HepG2 (cell line): Measurements from ENCODE around the gene UBAP1. TPM values are rescaled to one million over a fixed set of nuclear protein-coding genes. Genes with fewer than 3 reads are reported as not detected.
A peak's percentile ranks its signal among the peaks of the same experiment; 100 is the strongest.

Source experiments
- ATAC-seq: fragments of 200-7000 bp; cut with Tn5 transposase; 3 replicates; pipeline ENCODE4 v1.9.1; 2020; ENCODE audit warnings: mild to moderate bottlenecking, moderate library complexity
- BruUV-seq: library from RNA; stranded (reverse); fragments of 400-500 nt; replicated peaks from 2 replicates; lab custom pipeline; 2021; lab: Mats Ljungman, UMichigan
- CTCF ChIA-PET: fragments of 300-600 bp; formaldehyde crosslinking; extraction: SDS; loops from one replicate; lab custom pipeline; 2021; ENCODE audit warnings: low total read pairs, inconsistent platforms, low intra/inter-chr PET ratio; lab: Yijun Ruan, JAX
- POLR2A ChIA-PET: fragments of 350-600 bp; sonication (Branson Sonifier 250); formaldehyde crosslinking; loops from one replicate; lab custom pipeline; 2020; ENCODE audit warnings: antibody characterized with exemption, inconsistent platforms; lab: Yijun Ruan, JAX
- DNase-seq: peaks from one replicate; pipeline ENCODE4 v3.0.0-alpha.2; 2015; ENCODE audit warnings: low spot score
- FAIRE-seq: peaks from 3 replicates; lab custom pipeline; 2011; peaks lifted over from hg19 to GRCh38; lab: Jason Lieb, UNC
- H2AFZ ChIP-seq: one replicate; pipeline ENCODE4 v1.6.1; 2011; ENCODE audit warnings: low read length, inconsistent platforms
- H3K27ac ChIP-seq: fragments of 300-600 bp; 3 replicates; pipeline ENCODE4 v1.8.0; 2011; ENCODE audit warnings: mixed run types, mild to moderate bottlenecking, mixed read lengths, low read length, inconsistent platforms; ENCODE audit not compliant: insufficient read depth; ENCODE audit errors: extremely low read length
- H3K27me3 ChIP-seq, 2 experiments: fragments of 200-600 bp in 1 of 2; 2 replicates in 1 of 2; 3 replicates in 1 of 2; pipeline versions ENCODE4 v1.6.0 to v1.8.0; 2011; ENCODE audit warnings: low read length in 2 of 2, mild to moderate bottlenecking in 2 of 2, moderate library complexity in 2 of 2, inconsistent platforms in 1 of 2; ENCODE audit not compliant: insufficient read depth in 2 of 2, control insufficient read depth in 1 of 2
- H3K36me3 ChIP-seq, 2 experiments: fragments of 200-600 bp in 1 of 2; replicated peaks in 1 of 2; 2 replicates in 1 of 2; 3 replicates in 1 of 2; pipeline versions ENCODE4 v1.5.1 to v1.8.0; 2011; ENCODE audit warnings: low read length in 2 of 2, inconsistent platforms in 1 of 2; ENCODE audit not compliant: insufficient read depth in 2 of 2, control insufficient read depth in 1 of 2
- H3K4me1 ChIP-seq: 2 replicates; pipeline ENCODE4 v1.5.1; 2012; ENCODE audit warnings: low read length, inconsistent platforms; ENCODE audit not compliant: insufficient read depth
- H3K4me2 ChIP-seq: 2 replicates; pipeline ENCODE4 v1.6.0; 2011; ENCODE audit warnings: low read depth, low read length, inconsistent platforms
- H3K4me3 ChIP-seq, 3 experiments: fragments of 200-600 bp in 1 of 3; sonication (generic), shearing (Covaris generic) in 1 of 3; replicated peaks in 1 of 3; 2 replicates each; pipeline ENCODE4 v1.5.1; 2011 to 2016; ENCODE audit warnings: low read length in 3 of 3, inconsistent platforms in 2 of 3, low read depth in 2 of 3, mild to moderate bottlenecking in 2 of 3, control low read depth in 1 of 3, mixed read lengths in 1 of 3; ENCODE audit not compliant: insufficient read depth in 1 of 3
- H3K79me2 ChIP-seq: one replicate; pipeline ENCODE4 v1.6.1; 2011; ENCODE audit warnings: low read length, inconsistent platforms; ENCODE audit not compliant: insufficient read depth
- H3K9ac ChIP-seq: 2 replicates; pipeline ENCODE4 v1.6.0; 2011; ENCODE audit warnings: mild to moderate bottlenecking, low read depth, low read length, inconsistent platforms; ENCODE audit not compliant: insufficient read depth
- H3K9me3 ChIP-seq: 2 replicates; pipeline ENCODE4 v1.5.1; 2012; ENCODE audit warnings: mild to moderate bottlenecking, low read length
- H4K20me1 ChIP-seq: 2 replicates; pipeline ENCODE4 v1.6.0; 2011; ENCODE audit warnings: inconsistent platforms, mild to moderate bottlenecking, low read length, moderate library complexity; ENCODE audit not compliant: insufficient read depth
- ATAD3A ChIP-seq: sonication (generic); formaldehyde crosslinking; IDR thresholded peaks from 2 replicates; pipeline ENCODE4 v1.4.0; 2020; ENCODE audit warnings: missing genetic modification reagents
- CTCF ChIP-seq: sonication (generic); formaldehyde crosslinking; IDR thresholded peaks from 2 replicates; pipeline ENCODE4 v1.5.0; 2020; ENCODE audit warnings: mild to moderate bottlenecking, missing genetic modification reagents, moderate library complexity
- MTF1 ChIP-seq: sonication (generic); formaldehyde crosslinking; IDR thresholded peaks from 2 replicates; pipeline ENCODE4 v1.5.0; 2020; ENCODE audit warnings: missing genetic modification reagents
- PAF1 ChIP-seq: IDR thresholded peaks from 2 replicates; pipeline ENCODE4 v1.6.1; 2016; ENCODE audit warnings: missing genetic modification reagents, missing compliant biosample characterization
- STAG1 ChIP-seq: sonication (generic); formaldehyde crosslinking; IDR thresholded peaks from 2 replicates; pipeline ENCODE4 v1.4.0; 2020; ENCODE audit warnings: missing genetic modification reagents
- ZBTB10 ChIP-seq: sonication (generic); formaldehyde crosslinking; IDR thresholded peaks from 2 replicates; pipeline ENCODE4 v1.4.0; 2020; ENCODE audit warnings: missing genetic modification reagents, borderline replicate concordance
- WGBS: methylation state at CpG from one replicate; pipeline ENCODE4 v1.1.6; 2017; ENCODE audit warnings: low lambda C conversion rate; 5-methylcytosine and 5-hydroxymethylcytosine counted together
- in situ Hi-C: cut with HindIII; loops from 2 replicates; pipeline ENCODE4 v1.10.0; 2017; ENCODE audit warnings: low pct_unique_long_range_greater_than_20kb; ENCODE audit not compliant: extremely low pct_ligation_motif_present
- intact Hi-C: fragments of 100-400 bp; cut with micrococcal nuclease; formaldehyde crosslinking; loops from one replicate; pipeline ENCODE4 v1.10.0; 2022; ENCODE audit not compliant: unreplicated experiment
- polyA plus RNA-seq, 8 experiments: library from polyadenylated mRNA; depleted of rRNA in 3 of 8; stranded (reverse) in 7 of 8; unstranded in 1 of 8; fragments of >200 nt; fragmentation: Illumina TruSeq in 4 of 8; extraction: Trizol in 4 of 8; gene quantifications; 2 replicates each; pipeline versions ENCODE4 v1.2.1 to v1.2.3, GENCODE V29; 2011 to 2016; ENCODE audit warnings: low read depth in 4 of 8, missing spikeins in 1 of 8, mixed read lengths in 1 of 8; ENCODE audit not compliant: insufficient read depth in 1 of 8
- total RNA-seq, 5 experiments: library from RNA; depleted of rRNA; stranded (reverse); fragments of >200 nt; fragmentation: Illumina TruSeq; extraction: Trizol; gene quantifications; 2 replicates each; pipeline ENCODE4 v1.2.3, GENCODE V29; 2016; ENCODE audit warnings: low read depth in 1 of 5
- TF ChIP-seq, protein P1 (sequence below): IDR thresholded peaks from 2 replicates; pipeline ENCODE4 v1.6.1; 2016; ENCODE audit warnings: missing genetic modification reagents, missing compliant biosample characterization

Gene UBAP1
- total and polyA plus RNA-seq, 2 of the 13 experiments (the other 11 are each of a cell fraction or from before 2014, with no cell fraction given): 19.5 to 40.5 TPM

- POLR2A ChIA-PET: no interaction called here
Measured at GRCh38 chr9:34256104-34256503, 77.3 kb downstream of the UBAP1 start.

More at GRCh38 chr9:34256104-34256503, 77.3 kb downstream of the UBAP1 start:
- Histone ChIP-seq H4K20me1 (no peaks in the 10 kb centered on the region), H3K36me3 (peaks cover 8 to 42% of the 10 kb centered on the region in 2 experiments), H3K4me1 (no peaks in the 10 kb centered on the region), H2AFZ (no peak overlapping the region), H3K79me2 (no peaks in the 10 kb centered on the region), H3K4me3 (no peak overlapping the region), H3K4me2 (no peak overlapping the region), H3K9me3 (no peaks in the 10 kb centered on the region), H3K27me3 (no peaks in the 10 kb centered on the region), H3K27ac (no peak overlapping the region), H3K9ac (no peak overlapping the region)
- intact Hi-C loops: no loop called here
- 93% methylated on average over 2 of the region's 6 CpGs for WGBS
- FAIRE-seq (no peak), DNase-seq (no peak), ATAC-seq (peak; percentile 61)
- in situ Hi-C loops: loop anchor here (10.0 kb wide), 1 partner anchor 131 kb away; the partner anchor contains the start of gene DCAF12
- TF ChIP-seq ATAD3A (no peak), STAG1 (CRISPR knock-in tag) (peak; percentile 47), PAF1 (no peak), MTF1 (CRISPR knock-in tag) (no peak), ZBTB10 (CRISPR knock-in tag) (no peak), CTCF (CRISPR knock-in tag) (peak; percentile 56)
- TF ChIP-seq, protein P1, sequence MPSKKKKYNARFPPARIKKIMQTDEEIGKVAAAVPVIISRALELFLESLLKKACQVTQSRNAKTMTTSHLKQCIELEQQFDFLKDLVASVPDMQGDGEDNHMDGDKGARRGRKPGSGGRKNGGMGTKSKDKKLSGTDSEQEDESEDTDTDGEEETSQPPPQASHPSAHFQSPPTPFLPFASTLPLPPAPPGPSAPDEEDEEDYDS (CRISPR knock-in tag): no peak
- no TSS peak for BruUV-seq
- CTCF ChIA-PET: no interaction called here
